ENCODE results near the gene FASTKD1.

FASTKD1 gene

GRCh38 chr2:169507698-169508097 is 66.0 kb downstream of the FASTKD1 start:
- no peak for DNase-seq

DNA sequence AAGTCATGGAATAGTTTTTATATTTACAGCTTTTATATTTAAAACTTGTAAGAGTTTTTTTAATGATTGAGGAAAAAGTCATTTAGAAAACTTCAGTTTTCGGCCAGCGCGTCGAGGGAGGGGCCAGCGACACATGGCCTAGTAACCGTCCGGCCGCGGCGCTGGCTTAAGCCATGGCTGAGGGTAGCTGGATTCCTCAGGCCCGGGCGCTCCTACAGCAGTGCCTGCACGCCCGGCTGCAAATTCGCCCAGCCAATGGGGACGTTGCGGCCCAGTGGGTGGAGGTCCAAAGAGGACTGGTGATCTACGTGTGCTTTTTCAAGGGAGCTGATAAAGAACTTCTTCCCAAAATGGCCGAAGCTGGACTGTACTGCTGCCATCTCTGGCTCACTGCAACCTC is 69.0 kb downstream of the FASTKD1 start:
- no peak for DNase-seq

GRCh38 chr2:169495310-169495928 is 78.2 kb downstream of the FASTKD1 start:
- DNase-seq = no peak

- DNase-seq = no peak
These were observed 80.3 kb downstream of the FASTKD1 start for GRCh38 chr2:169493360-169493759.

DNA sequence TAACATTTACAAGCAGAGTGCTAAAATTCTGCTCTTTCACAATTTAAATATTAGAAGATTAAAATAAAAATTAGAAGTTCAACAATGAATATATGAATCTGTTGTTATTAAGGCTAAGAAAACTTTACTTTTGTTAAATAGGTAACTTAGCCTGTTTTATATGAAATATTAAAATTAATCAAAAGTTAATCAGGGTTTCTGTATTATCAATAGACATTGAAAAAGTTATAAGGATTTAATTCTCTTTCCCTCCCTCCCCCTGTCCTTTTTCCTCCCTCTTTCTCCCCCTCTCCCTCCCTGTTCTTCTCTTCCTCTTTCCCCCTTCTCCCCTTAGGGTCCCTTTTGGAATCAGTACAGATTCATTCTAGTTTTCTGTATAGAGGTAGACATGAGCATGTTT is 82.3 kb downstream of the FASTKD1 start:
- no peak for DNase-seq

GRCh38 chr2:169490834-169491233 is 82.8 kb downstream of the FASTKD1 start:
- no peak for DNase-seq

DNA sequence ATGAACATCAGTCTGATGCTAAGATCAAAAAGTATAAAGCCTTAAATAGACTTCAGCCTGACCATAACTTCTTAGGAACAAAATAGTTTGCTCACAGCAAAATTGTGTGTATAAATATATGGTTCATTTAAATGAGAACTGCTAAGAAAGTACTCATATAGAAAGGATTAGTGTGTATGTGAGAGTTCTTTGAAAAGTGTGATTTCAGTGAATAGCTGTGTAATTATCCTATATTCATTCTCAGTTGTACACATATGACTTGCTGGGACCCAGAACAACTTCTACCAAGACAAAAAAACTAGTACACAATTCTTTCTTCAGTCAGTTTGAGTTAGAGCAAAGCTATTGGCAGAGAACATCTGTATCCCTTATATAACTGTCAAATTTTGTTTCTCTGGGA is 87.2 kb downstream of the FASTKD1 start:
- no peak for DNase-seq

DNA sequence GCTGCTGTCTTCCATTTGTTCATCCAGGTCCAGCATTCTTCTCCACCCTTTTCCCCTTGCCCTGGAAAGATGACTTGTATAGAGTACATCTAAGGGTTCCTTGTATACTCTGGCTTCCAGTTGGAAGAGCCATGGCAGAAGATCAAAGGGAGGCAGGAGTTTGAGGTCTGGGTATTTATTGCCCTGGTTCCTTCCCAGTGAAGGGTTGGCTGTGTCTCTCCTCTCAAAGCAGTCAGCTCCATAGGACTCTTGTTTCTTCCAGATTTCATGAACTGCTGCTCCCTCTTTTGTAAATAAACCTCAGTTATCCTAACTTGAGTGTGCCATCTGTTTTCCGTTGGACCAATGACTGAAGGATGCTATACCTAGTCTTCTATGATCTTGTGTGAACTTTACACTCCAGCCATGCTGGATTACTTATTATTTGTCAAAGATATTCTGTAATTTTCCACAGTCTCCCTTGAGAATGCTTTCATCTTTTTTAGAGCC is 88.0 kb downstream of the FASTKD1 start:
- DNase-seq = no peak

DNA sequence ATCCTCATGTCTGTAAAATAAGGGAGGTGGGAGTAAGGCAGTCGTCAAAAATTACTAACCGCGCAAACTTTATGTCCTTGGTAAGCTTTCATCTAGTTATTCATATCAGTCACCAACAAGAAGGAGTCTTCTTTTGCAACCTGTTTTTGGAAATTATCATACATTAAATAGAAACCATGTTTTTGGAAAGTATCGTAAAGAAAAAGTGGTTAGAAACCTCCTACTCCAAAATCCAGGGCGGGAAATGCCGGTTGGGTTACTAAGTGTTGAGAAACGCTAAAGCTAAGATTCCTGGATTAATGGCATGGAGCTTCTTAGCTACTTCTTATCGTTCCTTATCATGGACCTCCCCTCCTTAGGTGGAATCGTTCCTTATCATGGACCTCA is 93.6 kb downstream of the FASTKD1 start:
- no peak for DNase-seq

Measured in anterior cingulate cortex (tissue), 58 donors.